A549 (cell line): ENCODE data around the gene NCEH1. TPM values are rescaled to one million over a fixed set of nuclear protein-coding genes. Genes with fewer than 3 reads are reported as not detected.
"Not testable (repeated sequence)": the region's sequence is repeated elsewhere in the genome, so short reads cannot be mapped to it uniquely, and the experiment has no call there.

ENCODE experiments used
- ATAC-seq, 2 experiments: fragments of 200-7000 bp in 1 of 2; fragments of >200 bp in 1 of 2; cut with Nextera tagmentation in 1 of 2; cut with Tn5 transposase in 1 of 2; 3 replicates each; pipeline versions ENCODE4 v1.8.0 to v1.9.1; 2018 to 2020; ENCODE audit warnings: mild to moderate bottlenecking in 1 of 2, moderate library complexity in 1 of 2
- CTCF ChIA-PET: fragments of 300-600 bp; sonication (Branson Sonifier 250); formaldehyde crosslinking; extraction: SDS; loops from one replicate; lab custom pipeline; 2021; ENCODE audit warnings: antibody characterized with exemption, inconsistent platforms; lab: Yijun Ruan, JAX
- POLR2A ChIA-PET: fragments of 350-600 bp; formaldehyde crosslinking; extraction: SDS; loops from one replicate; lab custom pipeline; 2021; ENCODE audit warnings: antibody characterized with exemption, inconsistent platforms; lab: Yijun Ruan, JAX
- DNase-seq, 2 experiments: peaks; one replicate each; pipeline versions ENCODE4 v3.0.0 to v3.0.0-alpha.2; 2011 to 2016; ENCODE audit warnings: low read depth in 1 of 2, low spot score in 1 of 2
- FAIRE-seq: peaks from 2 replicates; lab custom pipeline; 2011; peaks lifted over from hg19 to GRCh38; lab: Jason Lieb, UNC
- H3K27ac ChIP-seq, 2 experiments: fragments of >200 bp; sonication (Bioruptor Twin); formaldehyde crosslinking; 3 replicates each; pipeline ENCODE4 v1.5.1; 2016 to 2017
- H3K4me1 ChIP-seq: fragments of >200 bp; sonication (Bioruptor Twin); formaldehyde crosslinking; 3 replicates; pipeline ENCODE4 v1.6.1; 2016
- H3K4me2 ChIP-seq: fragments of >200 bp; sonication (Bioruptor Twin); formaldehyde crosslinking; 3 replicates; pipeline ENCODE4 v1.6.1; 2016
- H3K4me3 ChIP-seq: fragments of >200 bp; sonication (Bioruptor Twin); formaldehyde crosslinking; 3 replicates; pipeline ENCODE4 v1.5.1; 2016
- H3K9me3 ChIP-seq: fragments of >200 bp; sonication (Bioruptor Twin); formaldehyde crosslinking; 3 replicates; pipeline ENCODE4 v1.6.1; 2016
- BHLHE40 ChIP-seq: IDR thresholded peaks from 2 replicates; pipeline ENCODE4 v1.6.1; 2012; ENCODE audit warnings: low read depth, low read length, inconsistent platforms
- ESRRA ChIP-seq: fragments of 150-350 bp; IDR thresholded peaks from 2 replicates; pipeline ENCODE4 v1.6.1; 2014; ENCODE audit warnings: mild to moderate bottlenecking, low read length, borderline replicate concordance
- FOSB ChIP-seq: fragments of 250-450 bp; sonication (Bioruptor Pico); IDR thresholded peaks from 2 replicates; pipeline ENCODE4 v1.5.0; 2020; ENCODE audit warnings: mild to moderate bottlenecking, moderate library complexity
- FOSL2 ChIP-seq, 2 experiments: fragments of 450-650 bp in 1 of 2; fragments of >200 bp in 1 of 2; sonication (Bioruptor Twin) in 1 of 2; formaldehyde crosslinking; IDR thresholded peaks; 2 replicates each; pipeline versions ENCODE4 v1.5.0 to v1.6.1; 2016 to 2020; ENCODE audit warnings: mild to moderate bottlenecking in 1 of 2, moderate library complexity in 1 of 2
- HDAC2 ChIP-seq: fragments of 200-600 bp; sonication (generic); IDR thresholded peaks from 2 replicates; pipeline ENCODE4 v1.6.1; 2016
- HOXB5 ChIP-seq: fragments of 250-450 bp; sonication (Bioruptor Pico); IDR thresholded peaks from 2 replicates; pipeline ENCODE4 v1.5.0; 2020; ENCODE audit warnings: mild to moderate bottlenecking, moderate library complexity
- JUN ChIP-seq, 2 experiments: fragments of >200 bp; sonication (Bioruptor Twin); formaldehyde crosslinking; IDR thresholded peaks; 2 replicates in 1 of 2; 3 replicates in 1 of 2; pipeline ENCODE4 v1.6.1; 2016 to 2017
- JUNB ChIP-seq: fragments of >200 bp; sonication (Bioruptor Twin); formaldehyde crosslinking; IDR thresholded peaks from 2 replicates; pipeline ENCODE4 v1.6.1; 2016
- MAZ ChIP-seq: fragments of 150-350 bp; IDR thresholded peaks from 2 replicates; pipeline ENCODE4 v1.6.1; 2014; ENCODE audit warnings: antibody characterized with exemption, low read depth, low read length, borderline replicate concordance
- NFE2L2 ChIP-seq: fragments of 150-350 bp; conservative IDR thresholded peaks from 2 replicates; pipeline ENCODE4 v1.6.1; 2014; ENCODE audit warnings: low read length
- POLR2A ChIP-seq: IDR thresholded peaks from 2 replicates; pipeline ENCODE4 v1.6.1; 2012; ENCODE audit warnings: mild to moderate bottlenecking, low read length
- RCOR1 ChIP-seq: fragments of 150-350 bp; IDR thresholded peaks from 2 replicates; pipeline ENCODE4 v1.6.1; 2014; ENCODE audit warnings: antibody characterized with exemption, low read length, low read depth
- SREBF2 ChIP-seq: fragments of 450-650 bp; IDR thresholded peaks from 2 replicates; pipeline ENCODE4 v1.6.1; 2014; ENCODE audit warnings: mild to moderate bottlenecking, moderate library complexity
- TFCP2L1 ChIP-seq: fragments of 250-450 bp; sonication (Bioruptor Pico); IDR thresholded peaks from 2 replicates; pipeline ENCODE4 v1.5.0; 2021; ENCODE audit warnings: mild to moderate bottlenecking
- ZC3H11A ChIP-seq: fragments of 450-650 bp; IDR thresholded peaks from 2 replicates; pipeline ENCODE4 v1.6.1; 2014; ENCODE audit warnings: antibody characterized with exemption, mild to moderate bottlenecking
- ZNF302 ChIP-seq: fragments of 250-450 bp; sonication (Bioruptor Pico); IDR thresholded peaks from 2 replicates; pipeline ENCODE4 v1.9.0; 2021; ENCODE audit warnings: inconsistent platforms, mild to moderate bottlenecking, moderate library complexity
- WGBS: methylation state at CpG from one replicate; pipeline ENCODE4 v1.1.6; 2017; ENCODE audit errors: missing lambda C conversion rate; 5-methylcytosine and 5-hydroxymethylcytosine counted together
- polyA plus RNA-seq, 4 experiments: library from polyadenylated mRNA; depleted of rRNA in 3 of 4; stranded (reverse); fragments of >200 nt; fragmentation: RNase III in 1 of 4; extraction: RNeasy Plus Mini Kit Qiagen cat#74134 plus additional on column Dnase treatment in 1 of 4; gene quantifications; 2 replicates in 3 of 4; 3 replicates in 1 of 4; pipeline ENCODE4 v1.2.3, GENCODE V29; 2011 to 2017
- TF ChIP-seq, protein P1 (sequence below): fragments of >200 bp; sonication (Bioruptor Twin); formaldehyde crosslinking; IDR thresholded peaks from 3 replicates; pipeline ENCODE4 v1.5.1; 2016
- TF ChIP-seq, protein P2 (sequence below): fragments of >200 bp; sonication (Bioruptor Twin); formaldehyde crosslinking; IDR thresholded peaks from 3 replicates; pipeline ENCODE4 v1.6.1; 2016
- TF ChIP-seq, protein P3 (sequence below): fragments of 250-450 bp; sonication (Bioruptor Pico); IDR thresholded peaks from 2 replicates; pipeline ENCODE4 v1.5.0; 2021; ENCODE audit warnings: mild to moderate bottlenecking, moderate library complexity, borderline replicate concordance
- TF ChIP-seq, protein P4 (sequence below): fragments of 150-350 bp; IDR thresholded peaks from 2 replicates; pipeline ENCODE4 v1.6.1; 2014; ENCODE audit warnings: low read depth, mild to moderate bottlenecking, low read length
- TF ChIP-seq, protein P5 (sequence below): fragments of >200 bp; sonication (Bioruptor Twin); formaldehyde crosslinking; IDR thresholded peaks from 2 replicates; pipeline ENCODE4 v1.6.1; 2016

The NCEH1 gene
- polyA plus RNA-seq, 2 of the 4 experiments (the other 2 are of a cell fraction) = 21.4 to 33.2 TPM

DNA sequence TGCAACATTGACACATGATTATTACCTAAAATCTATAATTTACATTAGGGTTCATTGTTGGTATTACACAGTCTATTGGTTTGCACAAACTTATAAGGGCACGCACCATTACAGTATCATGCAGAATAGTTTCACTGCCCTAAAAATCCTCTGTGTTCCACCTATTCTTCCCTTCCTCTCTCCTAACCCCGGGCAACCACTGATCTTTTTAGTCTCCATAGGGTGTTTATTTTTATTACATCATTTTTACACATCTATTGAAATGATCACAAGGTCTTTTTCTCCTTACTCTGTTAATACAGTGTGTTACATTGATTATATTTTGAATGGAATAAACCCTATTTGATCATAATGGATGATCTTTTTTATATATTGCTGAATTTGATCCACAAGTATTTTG is 24.1 kb upstream of the NCEH1 start:
- H3K4me3 ChIP-seq = no peak overlapping the region
- ATAC-seq = no peak
- H3K27ac ChIP-seq = no peak overlapping the region
- no peak overlapping the region for H3K4me2 ChIP-seq
- H3K9me3 ChIP-seq = no peaks in the 10 kb centered on the region
- TF ChIP-seq FOSL2 (IDR thresholded peaks at IDR 0.05) = no peak
- TF ChIP-seq FOSL2 (CRISPR knock-in tag; IDR thresholded peaks at IDR 0.05) = no peak
- TF ChIP-seq, protein P1, sequence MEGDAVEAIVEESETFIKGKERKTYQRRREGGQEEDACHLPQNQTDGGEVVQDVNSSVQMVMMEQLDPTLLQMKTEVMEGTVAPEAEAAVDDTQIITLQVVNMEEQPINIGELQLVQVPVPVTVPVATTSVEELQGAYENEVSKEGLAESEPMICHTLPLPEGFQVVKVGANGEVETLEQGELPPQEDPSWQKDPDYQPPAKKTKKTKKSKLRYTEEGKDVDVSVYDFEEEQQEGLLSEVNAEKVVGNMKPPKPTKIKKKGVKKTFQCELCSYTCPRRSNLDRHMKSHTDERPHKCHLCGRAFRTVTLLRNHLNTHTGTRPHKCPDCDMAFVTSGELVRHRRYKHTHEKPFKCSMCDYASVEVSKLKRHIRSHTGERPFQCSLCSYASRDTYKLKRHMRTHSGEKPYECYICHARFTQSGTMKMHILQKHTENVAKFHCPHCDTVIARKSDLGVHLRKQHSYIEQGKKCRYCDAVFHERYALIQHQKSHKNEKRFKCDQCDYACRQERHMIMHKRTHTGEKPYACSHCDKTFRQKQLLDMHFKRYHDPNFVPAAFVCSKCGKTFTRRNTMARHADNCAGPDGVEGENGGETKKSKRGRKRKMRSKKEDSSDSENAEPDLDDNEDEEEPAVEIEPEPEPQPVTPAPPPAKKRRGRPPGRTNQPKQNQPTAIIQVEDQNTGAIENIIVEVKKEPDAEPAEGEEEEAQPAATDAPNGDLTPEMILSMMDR = no peak
- no peak for TF ChIP-seq JUNB
- TF ChIP-seq HDAC2 = no peak
- no peak for TF ChIP-seq MAZ
- TF ChIP-seq, protein P2, sequence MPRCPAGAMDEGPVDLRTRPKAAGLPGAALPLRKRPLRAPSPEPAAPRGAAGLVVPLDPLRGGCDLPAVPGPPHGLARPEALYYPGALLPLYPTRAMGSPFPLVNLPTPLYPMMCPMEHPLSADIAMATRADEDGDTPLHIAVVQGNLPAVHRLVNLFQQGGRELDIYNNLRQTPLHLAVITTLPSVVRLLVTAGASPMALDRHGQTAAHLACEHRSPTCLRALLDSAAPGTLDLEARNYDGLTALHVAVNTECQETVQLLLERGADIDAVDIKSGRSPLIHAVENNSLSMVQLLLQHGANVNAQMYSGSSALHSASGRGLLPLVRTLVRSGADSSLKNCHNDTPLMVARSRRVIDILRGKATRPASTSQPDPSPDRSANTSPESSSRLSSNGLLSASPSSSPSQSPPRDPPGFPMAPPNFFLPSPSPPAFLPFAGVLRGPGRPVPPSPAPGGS = no peak
- no peak; the same call in 1 of the 2 replicates for TF ChIP-seq ZC3H11A
- TF ChIP-seq, protein P3, sequence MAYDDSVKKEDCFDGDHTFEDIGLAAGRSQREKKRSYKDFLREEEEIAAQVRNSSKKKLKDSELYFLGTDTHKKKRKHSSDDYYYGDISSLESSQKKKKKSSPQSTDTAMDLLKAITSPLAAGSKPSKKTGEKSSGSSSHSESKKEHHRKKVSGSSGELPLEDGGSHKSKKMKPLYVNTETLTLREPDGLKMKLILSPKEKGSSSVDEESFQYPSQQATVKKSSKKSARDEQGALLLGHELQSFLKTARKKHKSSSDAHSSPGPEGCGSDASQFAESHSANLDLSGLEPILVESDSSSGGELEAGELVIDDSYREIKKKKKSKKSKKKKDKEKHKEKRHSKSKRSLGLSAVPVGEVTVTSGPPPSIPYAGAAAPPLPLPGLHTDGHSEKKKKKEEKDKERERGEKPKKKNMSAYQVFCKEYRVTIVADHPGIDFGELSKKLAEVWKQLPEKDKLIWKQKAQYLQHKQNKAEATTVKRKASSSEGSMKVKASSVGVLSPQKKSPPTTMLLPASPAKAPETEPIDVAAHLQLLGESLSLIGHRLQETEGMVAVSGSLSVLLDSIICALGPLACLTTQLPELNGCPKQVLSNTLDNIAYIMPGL (CRISPR knock-in tag) = no peak
- TF ChIP-seq ESRRA = no peak
- TF ChIP-seq, protein P4, sequence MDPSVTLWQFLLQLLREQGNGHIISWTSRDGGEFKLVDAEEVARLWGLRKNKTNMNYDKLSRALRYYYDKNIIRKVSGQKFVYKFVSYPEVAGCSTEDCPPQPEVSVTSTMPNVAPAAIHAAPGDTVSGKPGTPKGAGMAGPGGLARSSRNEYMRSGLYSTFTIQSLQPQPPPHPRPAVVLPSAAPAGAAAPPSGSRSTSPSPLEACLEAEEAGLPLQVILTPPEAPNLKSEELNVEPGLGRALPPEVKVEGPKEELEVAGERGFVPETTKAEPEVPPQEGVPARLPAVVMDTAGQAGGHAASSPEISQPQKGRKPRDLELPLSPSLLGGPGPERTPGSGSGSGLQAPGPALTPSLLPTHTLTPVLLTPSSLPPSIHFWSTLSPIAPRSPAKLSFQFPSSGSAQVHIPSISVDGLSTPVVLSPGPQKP = no peak
- TF ChIP-seq HOXB5 = no peak
- TF ChIP-seq SREBF2 = no peak
- TF ChIP-seq NFE2L2 = no peak
- no peak for TF ChIP-seq FOSB (CRISPR knock-in tag)
- TF ChIP-seq, protein P5, sequence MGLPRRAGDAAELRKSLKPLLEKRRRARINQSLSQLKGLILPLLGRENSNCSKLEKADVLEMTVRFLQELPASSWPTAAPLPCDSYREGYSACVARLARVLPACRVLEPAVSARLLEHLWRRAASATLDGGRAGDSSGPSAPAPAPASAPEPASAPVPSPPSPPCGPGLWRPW = no peak
- ChIA-PET POLR2A (no interaction called here), CTCF (no interaction called here)
- 72% methylated on average over 2 of the region's 2 CpGs for WGBS
- DNase-seq = no peak
- FAIRE-seq = no peak
- no peaks in the 10 kb centered on the region for H3K4me1 ChIP-seq

DNA sequence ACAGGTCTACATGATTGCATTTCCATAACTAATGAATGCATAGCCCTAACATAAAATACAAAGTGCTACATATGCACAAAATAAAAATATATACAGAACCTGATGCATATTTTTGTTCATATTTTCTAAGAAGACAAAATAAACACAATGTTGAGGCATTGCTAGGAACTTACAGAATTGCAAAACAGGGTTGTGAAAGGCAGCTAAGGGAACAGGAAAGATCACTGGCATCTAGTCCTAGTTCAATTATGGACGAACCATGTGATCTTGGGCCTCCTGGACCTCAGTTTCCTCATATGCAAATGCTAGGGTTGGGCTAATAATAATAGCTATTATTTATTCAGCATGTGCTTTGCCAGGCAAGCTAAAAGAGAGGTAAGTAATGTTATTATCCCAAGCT is 15.5 kb upstream of the NCEH1 start:
- H3K9me3 ChIP-seq = no peaks in the 10 kb centered on the region
- ATAC-seq = no peak
- H3K27ac ChIP-seq = no peak overlapping the region
- H3K4me1 ChIP-seq = no peaks in the 10 kb centered on the region
- no peak for TF ChIP-seq FOSB (CRISPR knock-in tag)
- no peak for TF ChIP-seq ZNF302
- no peak for TF ChIP-seq RCOR1
- TF ChIP-seq TFCP2L1 (CRISPR knock-in tag) = no peak
- TF ChIP-seq JUN (IDR thresholded peaks at IDR 0.05) = no peak
- TF ChIP-seq POLR2A = no peak
- no peak for TF ChIP-seq BHLHE40
- TF ChIP-seq, all 56 proteins: peak for 0
- POLR2A ChIA-PET = interaction anchor here (1.2 kb wide), 1 partner anchor 15 kb away, joined by 6 read pairs; the partner anchor contains the start of gene NCEH1
- H3K4me2 ChIP-seq = no peak overlapping the region
- no peak for FAIRE-seq
- 72% methylated on average over 1 of the region's 1 CpG for WGBS
- H3K4me3 ChIP-seq = no peak overlapping the region
- DNase-seq = no peak
- CTCF ChIA-PET = interaction anchor here (1.3 to 2.9 kb wide), 4 partner anchors 9 to 24 kb away, joined by 4 to 10 read pairs (median 8); partner anchors contain the start of genes ECT2 and NCEH1

DNA sequence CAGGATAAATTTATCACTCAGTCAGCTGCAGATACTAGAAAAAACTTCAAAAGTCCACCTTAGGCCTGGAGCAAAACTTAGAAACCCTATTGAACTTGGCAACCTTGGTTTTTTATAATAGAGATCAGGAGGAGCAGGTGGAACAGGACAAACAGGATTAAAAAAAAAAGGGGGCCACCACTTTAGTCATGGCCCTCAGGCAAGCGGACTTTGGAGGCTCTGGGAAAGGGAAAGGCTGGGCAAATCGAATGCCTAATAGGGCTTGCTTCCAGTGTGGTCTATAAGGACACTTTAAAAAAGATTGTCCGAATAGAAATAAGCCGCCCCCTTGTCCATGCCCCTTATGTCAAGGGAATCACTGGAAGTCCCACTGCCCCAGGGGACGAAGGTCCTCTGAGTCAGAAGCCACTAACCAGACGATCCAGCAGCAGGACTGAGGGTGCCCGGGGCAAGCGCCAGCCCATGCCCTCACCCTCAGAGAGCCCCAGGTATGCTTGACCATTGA is 11.7 kb upstream of the NCEH1 start:
- H3K9me3 ChIP-seq, FAIRE-seq, H3K4me2 ChIP-seq, POLR2A ChIA-PET, ATAC-seq, CTCF ChIA-PET, DNase-seq, H3K4me1 ChIP-seq, H3K27ac ChIP-seq, H3K4me3 ChIP-seq: not testable (repeated sequence)
- WGBS = 72% methylated on average over 8 of the region's 8 CpGs
